Measurements from ENCODE around the gene NPAS3.

GRCh38 chr14:33660248-33660647 is 721.6 kb downstream of the NPAS3 start:
- no peak for TF ChIP-seq CTCF (IDR thresholded peaks at IDR 0.05; ENCODE audit: control extremely low read depth in 1 of 3, insufficient read depth in 1 of 3, low read depth in 1 of 3, low read length in 3 of 3)
- no peak for TF ChIP-seq TCF12 (IDR thresholded peaks at IDR 0.05; ENCODE audit: low read depth, low read length)
- no peak for TF ChIP-seq SIN3A (conservative IDR thresholded peaks at IDR 0.05 in 1 of 2, IDR thresholded peaks at IDR 0.05 in 1 of 2; ENCODE audit: low read depth in 1 of 2, low read length in 2 of 2)
- TF ChIP-seq YY1 (IDR thresholded peaks at IDR 0.05; ENCODE audit: low read depth, low read length) = no peak
- TF ChIP-seq NRF1 (IDR thresholded peaks at IDR 0.05; ENCODE audit: low read depth, low read length) = no peak
- TF ChIP-seq POLR2AphosphoS5 (IDR thresholded peaks at IDR 0.05; ENCODE audit: low read depth, low read length) = no peak
- TF ChIP-seq, protein P1, sequence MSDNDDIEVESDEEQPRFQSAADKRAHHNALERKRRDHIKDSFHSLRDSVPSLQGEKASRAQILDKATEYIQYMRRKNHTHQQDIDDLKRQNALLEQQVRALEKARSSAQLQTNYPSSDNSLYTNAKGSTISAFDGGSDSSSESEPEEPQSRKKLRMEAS (IDR thresholded peaks at IDR 0.05) = no peak
- no peak for TF ChIP-seq HDAC2 (IDR thresholded peaks at IDR 0.05; ENCODE audit: borderline replicate concordance in 1 of 2, low read depth in 2 of 2, low read length in 2 of 2)
- TF ChIP-seq RBBP5 (IDR thresholded peaks at IDR 0.05; ENCODE audit: borderline replicate concordance, low read depth, low read length) = no peak
- no peak for TF ChIP-seq RFX5 (IDR thresholded peaks at IDR 0.05; ENCODE audit: borderline replicate concordance, low read depth, low read length)
- no peak for TF ChIP-seq JUN (IDR thresholded peaks at IDR 0.05; ENCODE audit: low read depth, low read length)
- no peak for TF ChIP-seq SP2 (IDR thresholded peaks at IDR 0.05; ENCODE audit: low read length)
- TF ChIP-seq POLR2A (IDR thresholded peaks at IDR 0.05; ENCODE audit: control extremely low read depth in 1 of 2, low read depth in 2 of 2, low read length in 2 of 2) = no peak
- TF ChIP-seq EZH2 (IDR thresholded peaks at IDR 0.05; ENCODE audit: low read depth, low read length, severe bottlenecking) = no peak

Data from H1 (cell line).